Keratinocyte (primary cell): Measurements from ENCODE around the gene HSF4.

Source experiments
- EZH2 ChIP-seq: IDR thresholded peaks from one replicate; pipeline ENCODE4 v1.6.1; 2012; ENCODE audit warnings: inconsistent platforms, mild to moderate bottlenecking, low read length, moderate library complexity
- TF ChIP-seq, protein P1 (sequence below), 3 experiments: IDR thresholded peaks in 1 of 3; conservative IDR thresholded peaks in 1 of 3; optimal IDR thresholded peaks in 1 of 3; 2 replicates in 2 of 3; 3 replicates in 1 of 3; pipeline versions ENCODE3 to v1.5.1; 2011; ENCODE audit warnings: low read length in 3 of 3, mild to moderate bottlenecking in 3 of 3, moderate library complexity in 2 of 3, control low read depth in 1 of 3, inconsistent platforms in 1 of 3; ENCODE audit not compliant: insufficient read depth in 2 of 3; ENCODE audit errors: extremely low read depth in 1 of 3

DNA sequence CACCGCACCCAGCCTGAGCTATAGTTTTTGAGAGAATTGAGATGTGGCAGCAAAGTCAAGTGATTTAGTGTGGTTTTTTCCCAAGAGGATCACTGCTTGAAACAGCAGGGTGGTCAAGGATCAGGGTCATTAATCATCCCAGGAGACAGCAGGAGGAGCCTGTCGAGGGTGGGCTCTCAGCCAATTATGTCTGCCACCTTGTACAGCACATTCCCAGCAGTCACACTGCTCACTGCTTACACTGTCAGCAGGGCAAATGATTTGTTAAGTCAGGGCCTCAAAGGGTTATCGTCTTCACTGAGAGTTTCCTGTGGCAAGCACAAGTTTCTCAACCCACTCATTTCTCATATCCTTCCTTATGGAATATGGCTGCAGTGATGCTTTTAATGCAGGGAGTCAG lies 26.9 kb upstream of the HSF4 start:
- TF ChIP-seq, protein P1, sequence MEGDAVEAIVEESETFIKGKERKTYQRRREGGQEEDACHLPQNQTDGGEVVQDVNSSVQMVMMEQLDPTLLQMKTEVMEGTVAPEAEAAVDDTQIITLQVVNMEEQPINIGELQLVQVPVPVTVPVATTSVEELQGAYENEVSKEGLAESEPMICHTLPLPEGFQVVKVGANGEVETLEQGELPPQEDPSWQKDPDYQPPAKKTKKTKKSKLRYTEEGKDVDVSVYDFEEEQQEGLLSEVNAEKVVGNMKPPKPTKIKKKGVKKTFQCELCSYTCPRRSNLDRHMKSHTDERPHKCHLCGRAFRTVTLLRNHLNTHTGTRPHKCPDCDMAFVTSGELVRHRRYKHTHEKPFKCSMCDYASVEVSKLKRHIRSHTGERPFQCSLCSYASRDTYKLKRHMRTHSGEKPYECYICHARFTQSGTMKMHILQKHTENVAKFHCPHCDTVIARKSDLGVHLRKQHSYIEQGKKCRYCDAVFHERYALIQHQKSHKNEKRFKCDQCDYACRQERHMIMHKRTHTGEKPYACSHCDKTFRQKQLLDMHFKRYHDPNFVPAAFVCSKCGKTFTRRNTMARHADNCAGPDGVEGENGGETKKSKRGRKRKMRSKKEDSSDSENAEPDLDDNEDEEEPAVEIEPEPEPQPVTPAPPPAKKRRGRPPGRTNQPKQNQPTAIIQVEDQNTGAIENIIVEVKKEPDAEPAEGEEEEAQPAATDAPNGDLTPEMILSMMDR (optimal IDR thresholded peaks at IDR 0.05 in 1 of 3, IDR thresholded peaks at IDR 0.05 in 1 of 3, conservative IDR thresholded peaks at IDR 0.05 in 1 of 3; ENCODE audit: extremely low read depth in 1 of 3, insufficient read depth in 2 of 3, low read length in 3 of 3): no peak
- no peak for TF ChIP-seq EZH2
